Mesenteric fat pad (tissue), 1 donor: ENCODE data around the gene KRTCAP2. TPM values are rescaled to one million over a fixed set of nuclear protein-coding genes. Genes with fewer than 3 reads are reported as not detected.

Experiments used
- DNase-seq: peaks from one replicate; pipeline ENCODE4 v3.0.0-alpha.2; 2020; ENCODE audit warnings: low spot score
- total RNA-seq: library from RNA; stranded (reverse); fragmentation: NEBNext Ultra II Directional; extraction: Animal tissue kit (Norgen Biotek cat#: 25700); gene quantifications from one replicate; pipeline ENCODE4 v1.2.1, GENCODE V29; 2021
- donor health status: DM: yes; HTN: yes; CAD: no.

The KRTCAP2 gene
- total RNA-seq, 1 donor from 2014 or later, result 155 TPM

GRCh38 chr1:155135415-155136028, 37.6 kb downstream of the KRTCAP2 start, which contains the start of gene SLC50A1:
Gene SLC50A1, plus strand, starts transcription at chr1:155135852. Its CDS starts 60 bp downstream, at chr1:155135912.
- peak; percentile 99 for DNase-seq

- peak; percentile 94 for DNase-seq
Observed at GRCh38 chr1:155134880-155135414, 38.2 kb downstream of the KRTCAP2 start.

GRCh38 chr1:155134322-155134721, 38.8 kb downstream of the KRTCAP2 start:
- no peak for DNase-seq

- no peak for DNase-seq
Observed at GRCh38 chr1:155133799-155134281, 39.3 kb downstream of the KRTCAP2 start.

- no peak for DNase-seq
Observed at GRCh38 chr1:155131856-155132255, 41.2 kb downstream of the KRTCAP2 start.

- DNase-seq, result no peak
Observed at GRCh38 chr1:155131285-155131684, 41.8 kb downstream of the KRTCAP2 start.

- DNase-seq, result no peak
Observed at GRCh38 chr1:155130272-155131006, 42.7 kb downstream of the KRTCAP2 start.

GRCh38 chr1:155128755-155129473, 44.2 kb downstream of the KRTCAP2 start:
- DNase-seq, result no peak

GRCh38 chr1:155127967-155128754, 44.9 kb downstream of the KRTCAP2 start:
- no peak for DNase-seq

- DNase-seq, result no peak
Observed at GRCh38 chr1:155127105-155127966, 45.8 kb downstream of the KRTCAP2 start, which contains the start of gene EFNA1. Gene EFNA1, plus strand, starts transcription at chr1:155127876. Its CDS starts 102 bp downstream, at chr1:155127978.

GRCh38 chr1:155126556-155127104, 46.5 kb downstream of the KRTCAP2 start:
- DNase-seq, result no peak

- no peak for DNase-seq
Observed at GRCh38 chr1:155125946-155126555, 47.1 kb downstream of the KRTCAP2 start.

GRCh38 chr1:155125511-155125945, 47.6 kb downstream of the KRTCAP2 start:
- DNase-seq, result no peak

- DNase-seq, result no peak
Observed at GRCh38 chr1:155124503-155125463, 48.3 kb downstream of the KRTCAP2 start.

GRCh38 chr1:155123801-155124200, 49.3 kb downstream of the KRTCAP2 start:
- no peak for DNase-seq

GRCh38 chr1:155122308-155122707, 50.8 kb downstream of the KRTCAP2 start:
- no peak for DNase-seq

- DNase-seq, result no peak
Observed at GRCh38 chr1:155121249-155121648, 51.9 kb downstream of the KRTCAP2 start.

GRCh38 chr1:155120253-155120652, 52.9 kb downstream of the KRTCAP2 start:
- no peak for DNase-seq
